HepG2 (cell line): ENCODE measurements around the gene NKD1. TPM values are rescaled to one million over a fixed set of nuclear protein-coding genes. Genes with fewer than 3 reads are reported as not detected.

Experiments used
- ATAC-seq: fragments of 200-7000 bp; cut with Tn5 transposase; 3 replicates; pipeline ENCODE4 v1.9.1; 2020; ENCODE audit warnings: mild to moderate bottlenecking, moderate library complexity
- BruUV-seq: library from RNA; stranded (reverse); fragments of 400-500 nt; replicated peaks from 2 replicates; lab custom pipeline; 2021; lab: Mats Ljungman, UMichigan
- CTCF ChIA-PET: fragments of 300-600 bp; formaldehyde crosslinking; extraction: SDS; loops from one replicate; lab custom pipeline; 2021; ENCODE audit warnings: low total read pairs, inconsistent platforms, low intra/inter-chr PET ratio; lab: Yijun Ruan, JAX
- POLR2A ChIA-PET: fragments of 350-600 bp; sonication (Branson Sonifier 250); formaldehyde crosslinking; loops from one replicate; lab custom pipeline; 2020; ENCODE audit warnings: antibody characterized with exemption, inconsistent platforms; lab: Yijun Ruan, JAX
- DNase-seq: peaks from one replicate; pipeline ENCODE4 v3.0.0-alpha.2; 2015; ENCODE audit warnings: low spot score
- FAIRE-seq: peaks from 3 replicates; lab custom pipeline; 2011; peaks lifted over from hg19 to GRCh38; lab: Jason Lieb, UNC
- H2AFZ ChIP-seq: one replicate; pipeline ENCODE4 v1.6.1; 2011; ENCODE audit warnings: low read length, inconsistent platforms
- H3K27ac ChIP-seq: fragments of 300-600 bp; 3 replicates; pipeline ENCODE4 v1.8.0; 2011; ENCODE audit warnings: mixed run types, mild to moderate bottlenecking, mixed read lengths, low read length, inconsistent platforms; ENCODE audit not compliant: insufficient read depth; ENCODE audit errors: extremely low read length
- H3K27me3 ChIP-seq, 2 experiments: fragments of 200-600 bp in 1 of 2; 2 replicates in 1 of 2; 3 replicates in 1 of 2; pipeline versions ENCODE4 v1.6.0 to v1.8.0; 2011; ENCODE audit warnings: low read length in 2 of 2, mild to moderate bottlenecking in 2 of 2, moderate library complexity in 2 of 2, inconsistent platforms in 1 of 2; ENCODE audit not compliant: insufficient read depth in 2 of 2, control insufficient read depth in 1 of 2
- H3K36me3 ChIP-seq, 2 experiments: fragments of 200-600 bp in 1 of 2; replicated peaks in 1 of 2; 2 replicates in 1 of 2; 3 replicates in 1 of 2; pipeline versions ENCODE4 v1.5.1 to v1.8.0; 2011; ENCODE audit warnings: low read length in 2 of 2, inconsistent platforms in 1 of 2; ENCODE audit not compliant: insufficient read depth in 2 of 2, control insufficient read depth in 1 of 2
- H3K4me1 ChIP-seq: 2 replicates; pipeline ENCODE4 v1.5.1; 2012; ENCODE audit warnings: low read length, inconsistent platforms; ENCODE audit not compliant: insufficient read depth
- H3K4me2 ChIP-seq: 2 replicates; pipeline ENCODE4 v1.6.0; 2011; ENCODE audit warnings: low read depth, low read length, inconsistent platforms
- H3K4me3 ChIP-seq, 3 experiments: fragments of 200-600 bp in 1 of 3; sonication (generic), shearing (Covaris generic) in 1 of 3; replicated peaks in 1 of 3; 2 replicates each; pipeline ENCODE4 v1.5.1; 2011 to 2016; ENCODE audit warnings: low read length in 3 of 3, inconsistent platforms in 2 of 3, low read depth in 2 of 3, mild to moderate bottlenecking in 2 of 3, control low read depth in 1 of 3, mixed read lengths in 1 of 3; ENCODE audit not compliant: insufficient read depth in 1 of 3
- H3K79me2 ChIP-seq: one replicate; pipeline ENCODE4 v1.6.1; 2011; ENCODE audit warnings: low read length, inconsistent platforms; ENCODE audit not compliant: insufficient read depth
- H3K9ac ChIP-seq: 2 replicates; pipeline ENCODE4 v1.6.0; 2011; ENCODE audit warnings: mild to moderate bottlenecking, low read depth, low read length, inconsistent platforms; ENCODE audit not compliant: insufficient read depth
- H3K9me3 ChIP-seq: 2 replicates; pipeline ENCODE4 v1.5.1; 2012; ENCODE audit warnings: mild to moderate bottlenecking, low read length
- H4K20me1 ChIP-seq: 2 replicates; pipeline ENCODE4 v1.6.0; 2011; ENCODE audit warnings: inconsistent platforms, mild to moderate bottlenecking, low read length, moderate library complexity; ENCODE audit not compliant: insufficient read depth
- JUNB ChIP-seq: sonication (generic); formaldehyde crosslinking; IDR thresholded peaks from 2 replicates; pipeline ENCODE4 v1.8.0; 2022; ENCODE audit warnings: missing genetic modification reagents, mild to moderate bottlenecking, borderline replicate concordance
- MAFG ChIP-seq: sonication (generic); formaldehyde crosslinking; IDR thresholded peaks from 2 replicates; pipeline ENCODE4 v1.5.1; 2020; ENCODE audit warnings: mild to moderate bottlenecking, missing genetic modification reagents
- NFYB ChIP-seq: sonication (generic); formaldehyde crosslinking; IDR thresholded peaks from 2 replicates; pipeline ENCODE4 v1.4.0; 2020; ENCODE audit warnings: missing genetic modification reagents
- NR2F2 ChIP-seq: IDR thresholded peaks from 2 replicates; pipeline ENCODE4 v1.6.1; 2012; ENCODE audit warnings: low read depth, inconsistent platforms, borderline replicate concordance
- PHF20 ChIP-seq: sonication (generic); formaldehyde crosslinking; IDR thresholded peaks from 2 replicates; pipeline ENCODE4 v1.5.0; 2020; ENCODE audit warnings: mild to moderate bottlenecking, missing genetic modification reagents
- POLR2G ChIP-seq: fragments of 200-400 bp; formaldehyde crosslinking; IDR thresholded peaks from 2 replicates; pipeline ENCODE4 v1.6.1; 2018; ENCODE audit warnings: mild to moderate bottlenecking, low read depth, low read length, moderate library complexity
- RFX3 ChIP-seq: IDR thresholded peaks from 2 replicates; pipeline ENCODE4 v1.6.1; 2016; ENCODE audit warnings: missing biosample characterization, missing genetic modification reagents
- SUZ12 ChIP-seq: fragments of 150-350 bp; IDR thresholded peaks from 2 replicates; pipeline ENCODE4 v1.6.1; 2014; ENCODE audit warnings: low read depth, low read length
- ZMYM3 ChIP-seq: sonication (generic); formaldehyde crosslinking; IDR thresholded peaks from 2 replicates; pipeline ENCODE4 v1.5.1; 2020; ENCODE audit warnings: mild to moderate bottlenecking, missing genetic modification reagents
- ZNF224 ChIP-seq: sonication (generic); formaldehyde crosslinking; IDR thresholded peaks from 2 replicates; pipeline ENCODE4 v1.5.0; 2020; ENCODE audit warnings: mild to moderate bottlenecking, missing genetic modification reagents
- ZNF33A ChIP-seq: sonication (generic); formaldehyde crosslinking; IDR thresholded peaks from 2 replicates; pipeline ENCODE4 v1.5.1; 2020; ENCODE audit warnings: missing genetic modification reagents, mild to moderate bottlenecking, moderate library complexity, borderline replicate concordance
- ZNF460 ChIP-seq: sonication (generic); formaldehyde crosslinking; IDR thresholded peaks from 2 replicates; pipeline ENCODE4 v1.5.1; 2020; ENCODE audit warnings: missing genetic modification reagents, mild to moderate bottlenecking, borderline replicate concordance
- WGBS: methylation state at CpG from one replicate; pipeline ENCODE4 v1.1.6; 2017; ENCODE audit warnings: low lambda C conversion rate; 5-methylcytosine and 5-hydroxymethylcytosine counted together
- in situ Hi-C: cut with HindIII; loops from 2 replicates; pipeline ENCODE4 v1.10.0; 2017; ENCODE audit warnings: low pct_unique_long_range_greater_than_20kb; ENCODE audit not compliant: extremely low pct_ligation_motif_present
- intact Hi-C: fragments of 100-400 bp; cut with micrococcal nuclease; formaldehyde crosslinking; loops from one replicate; pipeline ENCODE4 v1.10.0; 2022; ENCODE audit not compliant: unreplicated experiment
- polyA plus RNA-seq, 8 experiments: library from polyadenylated mRNA; depleted of rRNA in 3 of 8; stranded (reverse) in 7 of 8; unstranded in 1 of 8; fragments of >200 nt; fragmentation: Illumina TruSeq in 4 of 8; extraction: Trizol in 4 of 8; gene quantifications; 2 replicates each; pipeline versions ENCODE4 v1.2.1 to v1.2.3, GENCODE V29; 2011 to 2016; ENCODE audit warnings: low read depth in 4 of 8, missing spikeins in 1 of 8, mixed read lengths in 1 of 8; ENCODE audit not compliant: insufficient read depth in 1 of 8
- total RNA-seq, 5 experiments: library from RNA; depleted of rRNA; stranded (reverse); fragments of >200 nt; fragmentation: Illumina TruSeq; extraction: Trizol; gene quantifications; 2 replicates each; pipeline ENCODE4 v1.2.3, GENCODE V29; 2016; ENCODE audit warnings: low read depth in 1 of 5
- TF ChIP-seq, protein P1 (sequence below): sonication (generic); formaldehyde crosslinking; IDR thresholded peaks from 2 replicates; pipeline ENCODE4 v1.5.0; 2020; ENCODE audit warnings: mild to moderate bottlenecking, missing genetic modification reagents
- TF ChIP-seq, protein P2 (sequence below): sonication (generic); formaldehyde crosslinking; IDR thresholded peaks from 2 replicates; pipeline ENCODE4 v1.8.1; 2023; ENCODE audit warnings: mild to moderate bottlenecking, moderate library complexity, missing genetic modification reagents
- TF ChIP-seq, protein P3 (sequence below): sonication (generic); formaldehyde crosslinking; IDR thresholded peaks from 2 replicates; pipeline ENCODE4 v1.5.1; 2020; ENCODE audit warnings: missing genetic modification reagents, mild to moderate bottlenecking, borderline replicate concordance

NKD1 gene
- total and polyA plus RNA-seq, 2 of the 13 experiments (the other 11 are each of a cell fraction or from before 2014, with no cell fraction given): 70.4 to 121 TPM

DNA sequence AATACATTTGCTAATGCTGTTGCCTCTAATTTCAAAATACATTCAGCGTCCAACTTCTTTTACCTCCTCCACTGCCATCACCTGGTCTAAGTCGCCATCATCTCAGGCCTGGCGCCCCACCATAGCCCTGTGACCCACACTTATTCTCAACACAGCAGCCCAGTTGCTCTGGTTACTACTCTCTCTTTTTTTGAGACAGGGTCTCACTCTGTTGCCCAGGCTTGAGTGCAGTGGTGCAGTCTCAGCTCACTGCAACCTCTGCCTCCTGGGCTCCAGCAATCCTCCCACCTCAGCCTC is 7.5 kb upstream of the NKD1 start:
- no peak for FAIRE-seq
- Histone ChIP-seq H4K20me1 (no peaks in the 10 kb centered on the region), H3K79me2 (peaks cover 4% of the 10 kb centered on the region), H3K4me1 (peaks cover 78% of the 10 kb centered on the region), H2AFZ (no peak overlapping the region), H3K9me3 (no peaks in the 10 kb centered on the region), H3K27me3 (no peaks in the 10 kb centered on the region), H3K4me2 (no peak overlapping the region), H3K36me3 (peaks cover 0 to 2% of the 10 kb centered on the region in 2 experiments; a peak in 1 of 5 replicates), H3K4me3 (no peak overlapping the region), H3K9ac (no peak overlapping the region), H3K27ac (peak overlapping the region; percentile 88)
- intact Hi-C loops: no loop called here
- ChIA-PET POLR2A (interaction anchor here (0.9 to 5.1 kb wide), 9 partner anchors 10 to 168 kb away, joined by 3 to 53 read pairs (median 10); no protein-coding TSS in a partner anchor), CTCF (no interaction called here)
- in situ Hi-C loops: no loop called here
- BruUV-seq: no TSS peak
- no peak for DNase-seq
- over 99% methylated on average over 3 of the region's 3 CpGs for WGBS
- no peak for ATAC-seq
- no peak for TF ChIP-seq ZNF33A (CRISPR knock-in tag)
- no peak for TF ChIP-seq NFYB
- TF ChIP-seq POLR2G: peak; percentile 12; the same call in 1 of the 2 replicates
- no peak for TF ChIP-seq PHF20 (CRISPR knock-in tag)
- TF ChIP-seq MAFG (CRISPR knock-in tag): no peak
- TF ChIP-seq, protein P1, sequence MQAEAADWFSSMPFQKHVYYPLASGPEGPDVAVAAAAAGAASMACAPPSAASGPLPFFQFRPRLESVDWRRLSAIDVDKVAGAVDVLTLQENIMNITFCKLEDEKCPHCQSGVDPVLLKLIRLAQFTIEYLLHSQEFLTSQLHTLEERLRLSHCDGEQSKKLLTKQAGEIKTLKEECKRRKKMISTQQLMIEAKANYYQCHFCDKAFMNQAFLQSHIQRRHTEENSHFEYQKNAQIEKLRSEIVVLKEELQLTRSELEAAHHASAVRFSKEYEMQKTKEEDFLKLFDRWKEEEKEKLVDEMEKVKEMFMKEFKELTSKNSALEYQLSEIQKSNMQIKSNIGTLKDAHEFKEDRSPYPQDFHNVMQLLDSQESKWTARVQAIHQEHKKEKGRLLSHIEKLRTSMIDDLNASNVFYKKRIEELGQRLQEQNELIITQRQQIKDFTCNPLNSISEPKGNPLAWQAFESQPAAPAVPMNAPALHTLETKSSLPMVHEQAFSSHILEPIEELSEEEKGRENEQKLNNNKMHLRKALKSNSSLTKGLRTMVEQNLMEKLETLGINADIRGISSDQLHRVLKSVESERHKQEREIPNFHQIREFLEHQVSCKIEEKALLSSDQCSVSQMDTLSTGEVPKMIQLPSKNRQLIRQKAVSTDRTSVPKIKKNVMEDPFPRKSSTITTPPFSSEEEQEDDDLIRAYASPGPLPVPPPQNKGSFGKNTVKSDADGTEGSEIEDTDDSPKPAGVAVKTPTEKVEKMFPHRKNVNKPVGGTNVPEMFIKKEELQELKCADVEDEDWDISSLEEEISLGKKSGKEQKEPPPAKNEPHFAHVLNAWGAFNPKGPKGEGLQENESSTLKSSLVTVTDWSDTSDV (CRISPR knock-in tag): no peak
- TF ChIP-seq SUZ12: no peak
- 0 out of 2 replicates have a peak, but pooled peaks have one; percentile 8 for TF ChIP-seq NR2F2
- TF ChIP-seq, protein P2, sequence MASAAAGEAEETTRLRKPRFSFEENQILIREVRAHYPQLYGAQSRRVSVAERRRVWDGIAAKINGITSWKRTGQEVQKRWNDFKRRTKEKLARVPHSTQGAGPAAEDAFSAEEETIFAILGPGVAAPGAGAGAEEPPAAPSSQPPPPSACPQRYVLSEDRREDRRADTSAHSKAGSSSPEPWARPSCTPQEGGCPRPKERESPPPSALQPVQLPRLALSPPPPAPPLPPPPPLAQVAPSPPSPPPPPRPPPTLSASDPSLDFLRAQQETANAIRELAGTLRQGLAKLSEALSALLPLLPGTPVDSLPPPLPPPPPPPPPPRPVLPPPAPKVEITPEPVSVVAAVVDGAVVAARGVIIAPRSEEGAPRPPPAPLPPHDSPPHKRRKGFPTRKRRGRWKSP (CRISPR knock-in tag): no peak
- TF ChIP-seq ZNF460: no peak
- no peak for TF ChIP-seq RFX3 (CRISPR knock-in tag)
- TF ChIP-seq ZNF224: no peak
- TF ChIP-seq, protein P3, sequence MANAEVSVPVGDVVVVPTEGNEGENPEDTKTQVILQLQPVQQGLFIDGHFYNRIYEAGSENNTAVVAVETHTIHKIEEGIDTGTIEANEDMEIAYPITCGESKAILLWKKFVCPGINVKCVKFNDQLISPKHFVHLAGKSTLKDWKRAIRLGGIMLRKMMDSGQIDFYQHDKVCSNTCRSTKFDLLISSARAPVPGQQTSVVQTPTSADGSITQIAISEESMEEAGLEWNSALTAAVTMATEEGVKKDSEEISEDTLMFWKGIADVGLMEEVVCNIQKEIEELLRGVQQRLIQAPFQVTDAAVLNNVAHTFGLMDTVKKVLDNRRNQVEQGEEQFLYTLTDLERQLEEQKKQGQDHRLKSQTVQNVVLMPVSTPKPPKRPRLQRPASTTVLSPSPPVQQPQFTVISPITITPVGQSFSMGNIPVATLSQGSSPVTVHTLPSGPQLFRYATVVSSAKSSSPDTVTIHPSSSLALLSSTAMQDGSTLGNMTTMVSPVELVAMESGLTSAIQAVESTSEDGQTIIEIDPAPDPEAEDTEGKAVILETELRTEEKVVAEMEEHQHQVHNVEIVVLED (CRISPR knock-in tag): no peak
- 0 out of 2 replicates have a peak, but pooled peaks have one; percentile 18 for TF ChIP-seq JUNB (CRISPR knock-in tag)
- TF ChIP-seq ZMYM3 (CRISPR knock-in tag): no peak
